Kidney (tissue), 14 donors: Measurements from ENCODE around the gene RBMXL2. TPM values are rescaled to one million over a fixed set of nuclear protein-coding genes. Genes with fewer than 3 reads are reported as not detected.

Experiments used
- DNase-seq, 5 donors: peaks; one replicate each; pipeline ENCODE4 v3.0.0-alpha.2; 2013 to 2020
- FAIRE-seq: peaks from 2 replicates; lab custom pipeline; 2012; peaks lifted over from hg19 to GRCh38; lab: Jason Lieb, UNC
- H3K27ac ChIP-seq, 2 donors: one replicate each; pipeline ENCODE4 v1.7.0; 2013; ENCODE audit warnings: low read depth in 2 of 2, low read length in 2 of 2, inconsistent platforms in 1 of 2
- H3K27me3 ChIP-seq: one replicate; pipeline ENCODE4 v1.7.1; 2013; ENCODE audit warnings: low read length, inconsistent platforms; ENCODE audit not compliant: control insufficient read depth, insufficient read depth
- H3K36me3 ChIP-seq, 3 donors: one replicate each; pipeline versions ENCODE4 v1.7.0 to v1.7.1; 2013; ENCODE audit warnings: low read length in 3 of 3, control low read depth in 1 of 3, inconsistent platforms in 1 of 3; ENCODE audit not compliant: insufficient read depth in 3 of 3, control insufficient read depth in 2 of 3
- H3K4me1 ChIP-seq, 3 donors: one replicate each; pipeline versions ENCODE4 v1.7.0 to v1.7.1; 2013; ENCODE audit warnings: low read length in 3 of 3, inconsistent platforms in 1 of 3, low read depth in 1 of 3; ENCODE audit not compliant: control insufficient read depth in 2 of 3, insufficient read depth in 2 of 3
- H3K4me3 ChIP-seq, 3 donors: one replicate each; pipeline versions ENCODE4 v1.7.0 to v1.8.1; 2013; ENCODE audit warnings: low read length in 3 of 3, control low read depth in 1 of 3, inconsistent platforms in 1 of 3
- H3K9ac ChIP-seq, 3 donors: one replicate each; pipeline versions ENCODE4 v1.7.0 to v1.7.1; 2013; ENCODE audit warnings: low read length in 3 of 3, control low read depth in 1 of 3, inconsistent platforms in 1 of 3
- H3K9me3 ChIP-seq, 3 donors: one replicate each; pipeline versions ENCODE4 v1.7.0 to v1.7.1; 2013; ENCODE audit warnings: low read length in 3 of 3, control low read depth in 1 of 3, inconsistent platforms in 1 of 3; ENCODE audit not compliant: control insufficient read depth in 2 of 3, insufficient read depth in 1 of 3
- intact Hi-C: fragments of 100-400 bp; cut with DNase I; formaldehyde crosslinking; loops from one replicate; pipeline ENCODE4 v1.11.1; 2022
- polyA plus RNA-seq: library from polyadenylated mRNA; stranded (reverse); fragments of 350-450 nt; fragmentation: Illumina TruSeq; extraction: RNeasy Lipid Tissue Mini Kit (QIAGEN cat#74804); gene quantifications from one replicate; pipeline ENCODE4 v1.2.3, GENCODE V29; 2014; ENCODE audit warnings: low read depth, low replicate concordance; ENCODE audit not compliant: insufficient read depth
- total RNA-seq: library from RNA; stranded (reverse); fragmentation: NEBNext Ultra II Directional; extraction: Animal tissue kit (Norgen Biotek cat#: 25700); gene quantifications from one replicate; pipeline ENCODE4 v1.2.1, GENCODE V29; 2021
- TF ChIP-seq, protein P1 (sequence below): IDR thresholded peaks from 3 replicates; pipeline ENCODE4 v1.5.1; 2012; ENCODE audit warnings: mild to moderate bottlenecking, moderate library complexity, borderline replicate concordance; ENCODE audit not compliant: insufficient read depth; ENCODE audit errors: extremely low read depth
- donor health status: control.
- donor health status: control.
- donor health status: control.
- donor health status: control.
- donor health status: control.
- donor health status: DM: yes; HTN: yes; CAD: no.
- donor health status: Normal renal cell carcinoma (clear cell type).

Gene RBMXL2
- total and polyA plus RNA-seq, 2 donors from 2014 or later = 0.13 TPM; not detected in 1

- FAIRE-seq (no peak), DNase-seq (no peak)
- H3K4me3 ChIP-seq = no peak overlapping the region
- no peaks in the 10 kb centered on the region for H3K9me3 ChIP-seq
- no peaks in the 10 kb centered on the region for H3K4me1 ChIP-seq
- no peaks in the 10 kb centered on the region for H3K27me3 ChIP-seq
- H3K9ac ChIP-seq = no peak overlapping the region
- no peaks in the 10 kb centered on the region for H3K36me3 ChIP-seq
- no peak overlapping the region for H3K27ac ChIP-seq
- intact Hi-C loops = no loop called here
- TF ChIP-seq, protein P1, sequence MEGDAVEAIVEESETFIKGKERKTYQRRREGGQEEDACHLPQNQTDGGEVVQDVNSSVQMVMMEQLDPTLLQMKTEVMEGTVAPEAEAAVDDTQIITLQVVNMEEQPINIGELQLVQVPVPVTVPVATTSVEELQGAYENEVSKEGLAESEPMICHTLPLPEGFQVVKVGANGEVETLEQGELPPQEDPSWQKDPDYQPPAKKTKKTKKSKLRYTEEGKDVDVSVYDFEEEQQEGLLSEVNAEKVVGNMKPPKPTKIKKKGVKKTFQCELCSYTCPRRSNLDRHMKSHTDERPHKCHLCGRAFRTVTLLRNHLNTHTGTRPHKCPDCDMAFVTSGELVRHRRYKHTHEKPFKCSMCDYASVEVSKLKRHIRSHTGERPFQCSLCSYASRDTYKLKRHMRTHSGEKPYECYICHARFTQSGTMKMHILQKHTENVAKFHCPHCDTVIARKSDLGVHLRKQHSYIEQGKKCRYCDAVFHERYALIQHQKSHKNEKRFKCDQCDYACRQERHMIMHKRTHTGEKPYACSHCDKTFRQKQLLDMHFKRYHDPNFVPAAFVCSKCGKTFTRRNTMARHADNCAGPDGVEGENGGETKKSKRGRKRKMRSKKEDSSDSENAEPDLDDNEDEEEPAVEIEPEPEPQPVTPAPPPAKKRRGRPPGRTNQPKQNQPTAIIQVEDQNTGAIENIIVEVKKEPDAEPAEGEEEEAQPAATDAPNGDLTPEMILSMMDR = no peak
Observed at GRCh38 chr11:7138051-7138450, 49.3 kb downstream of the RBMXL2 start.

Other genes with a start within 250 kb of the RBMXL2 start
- gene OR10A5, start 243.3 kb upstream of the RBMXL2 start, total RNA-seq = not detected
- gene OR10A5, start 243.3 kb upstream of the RBMXL2 start, polyA plus RNA-seq = not detected
- gene OR10A2, start 225.9 kb upstream of the RBMXL2 start, total RNA-seq = not detected
- not detected for gene OR10A2, start 225.9 kb upstream of the RBMXL2 start, polyA plus RNA-seq
- not detected for gene OR10A4, start 212.4 kb upstream of the RBMXL2 start, total RNA-seq
- gene OR10A4, start 212.4 kb upstream of the RBMXL2 start, polyA plus RNA-seq = not detected
- 0.60 TPM for gene OR2D2, start 196.5 kb upstream of the RBMXL2 start, total RNA-seq
- gene OR2D2, start 196.5 kb upstream of the RBMXL2 start, polyA plus RNA-seq = not detected
- not detected for gene OR2D3, start 168.0 kb upstream of the RBMXL2 start, total RNA-seq
- not detected for gene OR2D3, start 168.0 kb upstream of the RBMXL2 start, polyA plus RNA-seq
- 6.4 TPM for gene ZNF215, start 162.6 kb upstream of the RBMXL2 start, total RNA-seq
- 0.56 TPM for gene ZNF215, start 162.6 kb upstream of the RBMXL2 start, polyA plus RNA-seq
- gene ZNF214, start 68.7 kb upstream of the RBMXL2 start, total RNA-seq = 5.9 TPM
- 3.2 TPM for gene ZNF214, start 68.7 kb upstream of the RBMXL2 start, polyA plus RNA-seq
- gene NLRP14, start 68.5 kb upstream of the RBMXL2 start, total RNA-seq = 0.47 TPM
- gene NLRP14, start 68.5 kb upstream of the RBMXL2 start, polyA plus RNA-seq = 0.28 TPM
- 1.5 TPM for gene SYT9, start 162.9 kb downstream of the RBMXL2 start, total RNA-seq
- 2.7 TPM for gene SYT9, start 162.9 kb downstream of the RBMXL2 start, polyA plus RNA-seq